HUES64 (cell line): ENCODE measurements around the gene GINS2.

ENCODE experiments used
- H3K27ac ChIP-seq: 2 replicates; pipeline ENCODE4 v1.7.0; 2013; ENCODE audit warnings: low read depth, low read length, inconsistent platforms
- H3K27me3 ChIP-seq: 2 replicates; pipeline ENCODE4 v1.6.1; 2013; ENCODE audit warnings: mild to moderate bottlenecking, low read length; ENCODE audit not compliant: insufficient read depth
- H3K36me3 ChIP-seq: 2 replicates; pipeline ENCODE4 v1.6.1; 2013; ENCODE audit warnings: mild to moderate bottlenecking, low read length; ENCODE audit not compliant: insufficient read depth
- H3K4me1 ChIP-seq: 2 replicates; pipeline ENCODE4 v1.6.1; 2013; ENCODE audit warnings: mild to moderate bottlenecking, low read length, moderate library complexity; ENCODE audit not compliant: insufficient read depth
- H3K4me3 ChIP-seq: 2 replicates; pipeline ENCODE4 v1.5.1; 2013; ENCODE audit warnings: mild to moderate bottlenecking, low read length, moderate library complexity
- H3K9ac ChIP-seq: 2 replicates; pipeline ENCODE4 v1.6.1; 2013; ENCODE audit warnings: mild to moderate bottlenecking, low read depth, low read length
- H3K9me3 ChIP-seq: 2 replicates; pipeline ENCODE4 v1.6.1; 2013; ENCODE audit warnings: low read depth, low read length; ENCODE audit not compliant: insufficient read depth
- WGBS: fragments of 150-250, 120-280 bp; methylation state at CpG from one replicate; pipeline ENCODE4 v1.1.7; 2013; ENCODE audit warnings: missing lambda C conversion rate; 5-methylcytosine and 5-hydroxymethylcytosine counted together

Gene GINS2

DNA sequence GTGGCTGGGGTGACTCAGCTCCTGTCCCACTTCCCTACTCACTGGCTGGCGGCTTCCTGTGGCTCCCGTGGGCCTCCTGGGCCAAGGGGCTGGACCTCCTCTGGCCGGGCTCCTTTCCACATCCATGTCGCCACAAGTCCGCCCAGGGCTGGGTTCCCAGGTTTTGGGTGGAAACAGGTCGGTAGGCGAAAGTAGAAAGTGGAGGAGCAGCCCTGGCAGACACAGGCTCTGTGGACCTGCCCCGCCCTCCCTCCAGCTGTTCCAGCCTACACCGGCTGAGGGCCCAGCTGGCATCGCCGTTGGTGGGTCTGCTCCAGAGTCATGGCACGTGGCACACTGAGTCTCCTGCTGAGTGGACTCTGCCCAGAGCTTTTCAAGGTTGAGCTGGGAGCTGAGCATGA lies 47.0 kb downstream of the GINS2 start:
- H3K27ac ChIP-seq = no peak overlapping the region
- no peak overlapping the region for H3K9ac ChIP-seq
- no peaks in the 10 kb centered on the region for H3K4me1 ChIP-seq
- H3K9me3 ChIP-seq = no peaks in the 10 kb centered on the region
- H3K36me3 ChIP-seq = peaks cover 27% of the 10 kb centered on the region; the same call in 1 of the 2 replicates
- 97% methylated on average over 12 of the region's 12 CpGs for WGBS
- no peaks in the 10 kb centered on the region for H3K27me3 ChIP-seq
- no peak overlapping the region for H3K4me3 ChIP-seq

DNA sequence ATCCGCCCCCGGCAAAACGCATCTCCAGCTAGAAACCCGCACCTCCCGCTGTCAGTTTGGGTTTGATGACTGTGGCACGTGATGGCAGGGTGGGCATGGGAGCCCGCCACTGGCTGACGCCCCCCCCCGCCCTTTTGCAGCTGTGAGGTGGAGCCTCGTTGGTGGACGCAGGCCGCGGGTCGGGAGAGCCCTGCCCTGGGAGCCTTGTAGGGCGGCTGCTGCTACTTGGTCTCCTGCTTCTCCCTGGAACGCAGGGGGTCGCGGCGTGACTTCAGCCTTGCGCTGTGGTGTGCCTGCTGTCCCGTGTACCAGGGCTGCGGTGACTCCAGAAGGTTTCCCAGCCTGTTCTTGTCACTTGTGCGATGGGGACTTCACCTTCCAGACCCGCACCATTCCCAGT lies 47.4 kb downstream of the GINS2 start:
- Histone ChIP-seq H3K27me3 (no peaks in the 10 kb centered on the region), H3K4me1 (no peaks in the 10 kb centered on the region), H3K4me3 (no peak overlapping the region), H3K27ac (no peak overlapping the region), H3K36me3 (peaks cover 27% of the 10 kb centered on the region; the same call in 1 of the 2 replicates), H3K9ac (no peak overlapping the region), H3K9me3 (no peaks in the 10 kb centered on the region)
- WGBS = 91% methylated on average over 24 of the region's 24 CpGs

GRCh38 chr16:85640585-85640984 lies 48.2 kb downstream of the GINS2 start:
- Histone ChIP-seq H3K4me1 (no peaks in the 10 kb centered on the region), H3K9ac (no peak overlapping the region), H3K36me3 (peaks cover 26% of the 10 kb centered on the region; the same call in 1 of the 2 replicates), H3K27ac (no peak overlapping the region), H3K9me3 (no peaks in the 10 kb centered on the region), H3K4me3 (no peak overlapping the region), H3K27me3 (no peaks in the 10 kb centered on the region)
- WGBS = 94% methylated on average over 31 of the region's 31 CpGs

GRCh38 chr16:85640254-85640558 lies 48.5 kb downstream of the GINS2 start:
- H3K9ac ChIP-seq = no peak overlapping the region
- WGBS = 95% methylated on average over 13 of the region's 13 CpGs
- peaks cover 22% of the 10 kb centered on the region; the same call in 1 of the 2 replicates for H3K36me3 ChIP-seq
- H3K4me3 ChIP-seq = no peak overlapping the region
- H3K27ac ChIP-seq = no peak overlapping the region
- H3K9me3 ChIP-seq = no peaks in the 10 kb centered on the region
- H3K4me1 ChIP-seq = no peaks in the 10 kb centered on the region
- no peaks in the 10 kb centered on the region for H3K27me3 ChIP-seq

- no peak overlapping the region for H3K4me3 ChIP-seq
- WGBS = 95% methylated on average over 35 of the region's 35 CpGs
- no peak overlapping the region for H3K27ac ChIP-seq
- H3K4me1 ChIP-seq = no peaks in the 10 kb centered on the region
- H3K36me3 ChIP-seq = peaks cover 22% of the 10 kb centered on the region; the same call in 1 of the 2 replicates
- H3K27me3 ChIP-seq = no peaks in the 10 kb centered on the region
- peak overlapping the region; percentile 8; the same call in 1 of the 2 replicates for H3K9ac ChIP-seq
- no peaks in the 10 kb centered on the region for H3K9me3 ChIP-seq
Measured at GRCh38 chr16:85639529-85640253, 49.1 kb downstream of the GINS2 start.

DNA sequence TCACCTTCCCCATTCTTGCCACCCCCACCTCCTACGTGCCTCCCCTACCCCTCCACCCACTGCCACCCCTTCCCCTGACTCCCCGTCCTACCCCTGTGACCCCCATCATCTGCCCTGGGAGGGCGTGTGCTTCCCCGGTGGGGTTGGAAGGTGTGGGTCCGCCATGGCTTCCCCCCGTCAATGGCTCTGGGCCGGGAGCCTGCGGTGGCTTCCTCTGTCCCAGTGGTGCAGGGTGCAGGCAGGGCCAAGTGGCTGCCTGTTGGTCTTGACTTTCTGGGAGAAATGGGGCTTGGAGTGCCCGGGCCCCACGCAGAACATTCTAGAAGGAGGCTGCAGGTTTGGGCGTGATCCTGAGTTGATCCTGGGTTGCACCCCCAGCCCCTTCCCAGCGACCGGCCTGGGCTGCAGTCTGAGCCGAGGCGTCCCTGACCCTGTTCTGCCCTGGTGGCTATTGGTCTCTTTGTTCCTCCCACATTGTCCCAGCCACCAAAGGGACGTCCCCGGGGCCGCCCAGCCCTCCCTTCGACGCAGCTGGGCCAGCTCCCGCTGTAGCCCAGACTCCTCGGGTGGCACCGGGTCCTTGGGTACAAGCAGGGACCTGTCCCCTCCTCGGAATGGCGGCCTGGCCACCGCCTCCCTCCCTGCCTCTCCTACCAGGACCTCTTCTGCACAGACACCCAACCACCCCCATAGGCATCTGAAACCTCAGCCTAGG lies 49.9 kb downstream of the GINS2 start:
- peak overlapping the region; percentile 8; the same call in 1 of the 2 replicates for H3K9ac ChIP-seq
- H3K4me3 ChIP-seq = no peak overlapping the region
- H3K27me3 ChIP-seq = no peaks in the 10 kb centered on the region
- no peaks in the 10 kb centered on the region for H3K4me1 ChIP-seq
- no peak overlapping the region for H3K27ac ChIP-seq
- H3K36me3 ChIP-seq = peaks cover 24% of the 10 kb centered on the region; the same call in 1 of the 2 replicates
- no peaks in the 10 kb centered on the region for H3K9me3 ChIP-seq
- WGBS = 92% methylated on average over 26 of the region's 26 CpGs

DNA sequence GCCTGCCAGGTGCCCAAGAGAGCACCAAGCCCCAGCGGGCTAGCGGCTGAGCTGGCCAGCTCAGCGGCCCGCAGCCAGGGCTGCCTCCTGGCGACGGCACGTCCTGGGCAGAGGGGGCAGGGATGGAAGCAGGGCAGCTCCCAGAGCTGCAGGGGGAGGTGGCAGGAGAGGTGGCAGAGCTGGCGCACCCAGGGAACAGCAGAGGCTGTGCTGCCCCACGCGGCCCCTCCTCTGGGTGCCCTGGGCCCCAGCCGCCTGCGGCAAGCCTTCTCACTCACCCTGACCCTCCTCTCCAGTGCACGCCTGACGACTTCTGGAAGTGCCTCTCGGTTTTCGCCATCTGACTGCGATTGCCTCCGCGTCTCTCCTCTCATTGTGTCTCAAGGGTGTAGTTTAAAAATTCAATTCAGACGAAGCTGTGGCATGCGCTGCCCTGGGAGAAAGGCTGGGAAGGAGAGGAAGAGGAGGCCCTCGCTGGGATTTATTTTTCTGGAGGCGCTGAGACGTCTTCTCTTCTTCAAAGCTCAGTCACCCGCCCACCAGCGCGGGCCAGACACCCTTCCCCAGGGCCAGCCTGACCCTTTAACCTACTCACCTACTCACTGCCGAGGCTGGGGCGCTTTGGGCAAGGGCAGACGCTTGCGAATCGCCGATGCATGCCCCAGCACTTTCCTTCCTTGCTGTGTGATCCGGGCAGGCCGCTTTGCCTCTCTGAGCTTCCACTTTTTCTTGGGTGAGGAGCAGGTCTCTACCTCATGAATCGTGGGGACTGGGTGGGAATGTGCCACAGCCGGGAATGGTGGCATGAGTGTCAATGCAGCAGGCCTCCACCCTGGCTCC lies 50.7 kb downstream of the GINS2 start:
- H3K4me1 ChIP-seq = no peaks in the 10 kb centered on the region
- H3K4me3 ChIP-seq = no peak overlapping the region
- peaks cover 21% of the 10 kb centered on the region; the same call in 1 of the 2 replicates for H3K36me3 ChIP-seq
- no peaks in the 10 kb centered on the region for H3K27me3 ChIP-seq
- WGBS = 92% methylated on average over 37 of the region's 37 CpGs
- no peak overlapping the region for H3K27ac ChIP-seq
- H3K9me3 ChIP-seq = no peaks in the 10 kb centered on the region
- no peak overlapping the region for H3K9ac ChIP-seq

DNA sequence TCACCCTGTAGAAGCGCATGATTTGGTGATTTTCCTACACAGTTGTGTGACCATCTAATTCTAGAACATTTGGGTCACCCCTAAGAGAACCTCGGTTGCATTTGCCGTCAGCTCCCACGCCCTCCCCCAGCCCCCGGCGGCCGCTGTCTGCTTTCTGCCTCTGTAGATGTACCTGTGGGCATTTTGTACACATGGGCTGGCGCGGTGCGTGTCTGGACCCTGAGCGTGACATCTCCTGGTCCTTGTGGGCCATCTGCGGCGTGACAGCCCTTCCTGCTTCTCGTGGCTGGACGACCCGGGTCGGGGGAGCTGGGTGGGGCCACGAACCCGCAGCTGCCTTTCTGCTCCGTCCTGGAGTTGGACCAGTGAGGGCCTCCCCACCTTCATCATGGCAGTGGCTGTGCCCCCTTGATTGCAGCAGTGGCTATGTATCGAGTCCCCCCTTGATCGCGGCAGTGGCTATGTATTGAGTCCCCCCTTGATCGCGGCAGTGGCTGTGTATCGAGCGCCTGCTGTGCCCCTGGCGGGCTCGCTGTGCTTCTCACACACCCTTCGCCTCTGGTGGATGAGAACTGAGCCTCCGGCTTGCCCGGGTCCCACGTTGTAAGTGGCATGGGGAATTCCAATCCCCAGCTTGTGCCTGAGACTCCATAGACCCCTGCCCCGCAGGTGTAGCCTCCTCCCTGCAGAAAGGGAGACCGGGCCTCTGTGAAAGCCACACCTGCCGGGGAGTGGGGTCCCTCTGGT lies 51.5 kb downstream of the GINS2 start:
- no peaks in the 10 kb centered on the region for H3K27me3 ChIP-seq
- H3K4me3 ChIP-seq = no peak overlapping the region
- no peaks in the 10 kb centered on the region for H3K4me1 ChIP-seq
- H3K9ac ChIP-seq = no peak overlapping the region
- H3K9me3 ChIP-seq = no peaks in the 10 kb centered on the region
- peaks cover 19% of the 10 kb centered on the region; the same call in 1 of the 2 replicates for H3K36me3 ChIP-seq
- no peak overlapping the region for H3K27ac ChIP-seq
- WGBS = 94% methylated on average over 36 of the region's 36 CpGs

DNA sequence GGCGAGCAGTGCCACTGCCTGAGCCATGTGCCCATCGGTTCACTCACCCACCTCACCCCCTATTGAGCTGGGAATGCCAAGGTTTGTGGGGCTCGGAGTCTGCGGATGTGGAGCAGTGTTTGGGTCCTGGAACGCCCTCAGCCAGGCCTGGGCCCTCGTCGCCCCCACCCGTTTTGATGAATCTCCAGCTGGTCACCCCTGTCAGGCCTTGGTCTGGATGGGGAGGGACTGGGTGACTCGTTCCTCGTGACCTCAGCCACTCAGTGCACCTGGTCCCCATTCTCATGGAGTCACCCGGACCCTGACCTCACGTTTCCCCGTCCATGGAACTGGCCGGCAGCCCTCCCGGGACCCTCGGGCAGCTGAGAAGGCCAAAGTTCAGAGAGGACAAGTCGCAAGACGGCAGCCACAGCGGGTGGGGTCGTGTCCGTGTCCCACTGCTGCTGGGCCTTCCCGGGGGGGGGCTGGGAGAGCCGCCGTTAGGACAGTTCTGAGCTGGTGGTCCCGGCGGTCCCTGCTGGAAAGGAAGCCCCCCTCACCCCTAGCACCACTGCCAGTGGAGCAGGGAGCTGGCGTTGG lies 52.4 kb downstream of the GINS2 start:
- no peak overlapping the region for H3K27ac ChIP-seq
- WGBS = 92% methylated on average over 27 of the region's 27 CpGs
- peaks cover 15% of the 10 kb centered on the region; the same call in 1 of the 2 replicates for H3K36me3 ChIP-seq
- no peaks in the 10 kb centered on the region for H3K27me3 ChIP-seq
- H3K4me3 ChIP-seq = no peak overlapping the region
- no peaks in the 10 kb centered on the region for H3K9me3 ChIP-seq
- H3K9ac ChIP-seq = peak overlapping the region; percentile 20; the same call in 1 of the 2 replicates
- no peaks in the 10 kb centered on the region for H3K4me1 ChIP-seq

GRCh38 chr16:85635545-85636140 lies 53.1 kb downstream of the GINS2 start:
- no peaks in the 10 kb centered on the region for H3K9me3 ChIP-seq

More at GRCh38 chr16:85635545-85636140, 53.1 kb downstream of the GINS2 start:
- Histone ChIP-seq H3K4me3 (no peak overlapping the region), H3K4me1 (no peaks in the 10 kb centered on the region), H3K27me3 (no peaks in the 10 kb centered on the region), H3K36me3 (peaks cover 11% of the 10 kb centered on the region; the same call in 1 of the 2 replicates), H3K27ac (no peak overlapping the region), H3K9ac (no peak overlapping the region)
- WGBS = 92% methylated on average over 26 of the region's 26 CpGs
